Subcutaneous adipose tissue (tissue), 4 donors: ENCODE measurements around the gene SDHAF2. TPM values are rescaled to one million over a fixed set of nuclear protein-coding genes. Genes with fewer than 3 reads are reported as not detected.

Experiments used
- CTCF ChIP-seq: fragments of 450-650 bp; IDR thresholded peaks from one replicate; pipeline ENCODE4 v1.5.1; 2016; ENCODE audit warnings: low read depth, mild to moderate bottlenecking, control low read depth, antibody characterized with exemption, moderate library complexity
- small RNA-seq: library from RNA; depleted of rRNA; stranded (forward); fragments of <200 nt; gene quantifications from one replicate; pipeline ENCODE3, GENCODE V24; 2016
- total RNA-seq, 4 donors: library from RNA; depleted of rRNA; stranded (reverse); fragments of >200 nt; gene quantifications; one replicate each; pipeline ENCODE4 v1.1.0, GENCODE V29; 2016

The SDHAF2 gene
- total RNA-seq, 4 donors from 2014 or later, result 30.0 to 46.2 (median 33.9) TPM

- no peak for TF ChIP-seq CTCF
Observed at GRCh38 chr11:61491736-61492395, 61.9 kb downstream of the SDHAF2 start.

GRCh38 chr11:61494381-61494961 is 64.5 kb downstream of the SDHAF2 start:
- no peak for TF ChIP-seq CTCF

GRCh38 chr11:61495801-61496601 is 66.1 kb downstream of the SDHAF2 start:
- no peak for TF ChIP-seq CTCF

Small RNA genes within 50 kb of the gene (small RNA-seq; reads per million reads assigned to genes)
- not detected for gene RN7SL23P

Other genes starting within 250 kb of the SDHAF2 start
- gene PGA3, start 226.6 kb upstream of the SDHAF2 start, total RNA-seq, result 10 to 100 TPM in 2 of 4 donors, 1 to 10 TPM in 1, not detected in 1; 4.4 to 46.1 (median 45.4) TPM
- gene PGA4, start 207.8 kb upstream of the SDHAF2 start, total RNA-seq, result 10 to 100 TPM in 2 of 4 donors, 1 to 10 TPM in 2; 1.3 to 44.5 (median 24.4) TPM
- gene PGA5, start 188.9 kb upstream of the SDHAF2 start, total RNA-seq, result 10 to 100 TPM in 1 of 4 donors, 1 to 10 TPM in 2, under 1 TPM in 1; 0.51 to 11.7 (median 2.4) TPM
- gene VWCE, start 134.8 kb upstream of the SDHAF2 start, total RNA-seq, result 1 to 10 TPM; 1.0 to 3.9 (median 2.2) TPM
- 100 to 1,000 TPM; 105 to 144 (median 127) TPM for gene DDB1, start 97.0 kb upstream of the SDHAF2 start, total RNA-seq
- gene TKFC, start 96.9 kb upstream of the SDHAF2 start, total RNA-seq, result 10 to 100 TPM in 3 of 4 donors, 1 to 10 TPM in 1; 9.3 to 24.1 (median 15.5) TPM
- gene CYB561A3, start 68.2 kb upstream of the SDHAF2 start, total RNA-seq, result 10 to 100 TPM; 22.0 to 43.0 (median 34.2) TPM
- gene TMEM138, start 67.8 kb upstream of the SDHAF2 start, total RNA-seq, result 10 to 100 TPM; 18.5 to 55.8 (median 22.3) TPM
- 10 to 100 TPM in 3 of 4 donors, 1 to 10 TPM in 1; 6.8 to 14.4 (median 13.4) TPM for gene TMEM216, start 37.5 kb upstream of the SDHAF2 start, total RNA-seq
- gene CPSF7, start 149 bp upstream of the SDHAF2 start, total RNA-seq, result 10 to 100 TPM; 33.0 to 49.5 (median 40.5) TPM
- 1 to 10 TPM in 2 of 4 donors, under 1 TPM in 1, not detected in 1; 0.22 to 1.7 (median 1.6) TPM for gene LRRC10B, start 78.6 kb downstream of the SDHAF2 start, total RNA-seq
- 1 to 10 TPM in 3 of 4 donors, under 1 TPM in 1; 0.66 to 4.0 (median 1.4) TPM for gene SYT7, start 151.0 kb downstream of the SDHAF2 start, total RNA-seq